ENCODE data around the gene KANSL1. TPM values are rescaled to one million over a fixed set of nuclear protein-coding genes. Genes with fewer than 3 reads are reported as not detected.

The KANSL1 gene
- total and polyA plus RNA-seq, 2 experiments from 2014 or later, result 49.0 to 206 TPM

DNA sequence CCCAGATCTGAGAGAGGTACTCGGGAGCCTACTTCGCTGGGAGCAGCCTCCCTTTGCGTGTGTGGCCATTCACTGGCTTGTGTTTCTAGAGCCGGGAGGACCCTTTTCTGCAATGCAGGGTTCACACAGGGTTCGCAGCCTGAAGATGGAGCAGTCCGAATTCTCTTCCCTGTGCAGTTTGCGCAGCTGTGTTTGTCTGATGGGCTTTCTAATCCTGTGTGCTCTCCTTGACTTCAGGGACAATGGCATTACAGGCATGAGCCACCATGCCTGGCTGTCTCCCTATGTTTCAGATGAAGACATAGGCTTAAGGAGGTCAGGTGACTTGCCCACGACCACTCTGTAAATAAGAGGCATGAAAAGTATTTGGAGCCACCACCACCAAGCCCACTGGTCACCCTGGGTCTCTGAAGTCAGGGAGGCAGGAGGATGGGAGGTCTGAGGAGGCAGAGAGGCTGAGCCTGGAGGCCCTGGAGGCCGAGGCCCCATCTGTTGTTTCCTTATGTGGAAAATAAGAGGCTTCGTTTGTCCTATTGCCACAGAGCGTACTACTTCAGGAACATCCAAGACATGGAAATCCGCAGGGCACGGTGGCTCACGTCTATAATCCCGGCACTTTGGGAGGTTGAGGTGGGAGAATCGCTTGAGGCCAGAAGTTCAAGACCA is 199.1 kb downstream of the KANSL1 start (continued):
- TF ChIP-seq, protein P1, sequence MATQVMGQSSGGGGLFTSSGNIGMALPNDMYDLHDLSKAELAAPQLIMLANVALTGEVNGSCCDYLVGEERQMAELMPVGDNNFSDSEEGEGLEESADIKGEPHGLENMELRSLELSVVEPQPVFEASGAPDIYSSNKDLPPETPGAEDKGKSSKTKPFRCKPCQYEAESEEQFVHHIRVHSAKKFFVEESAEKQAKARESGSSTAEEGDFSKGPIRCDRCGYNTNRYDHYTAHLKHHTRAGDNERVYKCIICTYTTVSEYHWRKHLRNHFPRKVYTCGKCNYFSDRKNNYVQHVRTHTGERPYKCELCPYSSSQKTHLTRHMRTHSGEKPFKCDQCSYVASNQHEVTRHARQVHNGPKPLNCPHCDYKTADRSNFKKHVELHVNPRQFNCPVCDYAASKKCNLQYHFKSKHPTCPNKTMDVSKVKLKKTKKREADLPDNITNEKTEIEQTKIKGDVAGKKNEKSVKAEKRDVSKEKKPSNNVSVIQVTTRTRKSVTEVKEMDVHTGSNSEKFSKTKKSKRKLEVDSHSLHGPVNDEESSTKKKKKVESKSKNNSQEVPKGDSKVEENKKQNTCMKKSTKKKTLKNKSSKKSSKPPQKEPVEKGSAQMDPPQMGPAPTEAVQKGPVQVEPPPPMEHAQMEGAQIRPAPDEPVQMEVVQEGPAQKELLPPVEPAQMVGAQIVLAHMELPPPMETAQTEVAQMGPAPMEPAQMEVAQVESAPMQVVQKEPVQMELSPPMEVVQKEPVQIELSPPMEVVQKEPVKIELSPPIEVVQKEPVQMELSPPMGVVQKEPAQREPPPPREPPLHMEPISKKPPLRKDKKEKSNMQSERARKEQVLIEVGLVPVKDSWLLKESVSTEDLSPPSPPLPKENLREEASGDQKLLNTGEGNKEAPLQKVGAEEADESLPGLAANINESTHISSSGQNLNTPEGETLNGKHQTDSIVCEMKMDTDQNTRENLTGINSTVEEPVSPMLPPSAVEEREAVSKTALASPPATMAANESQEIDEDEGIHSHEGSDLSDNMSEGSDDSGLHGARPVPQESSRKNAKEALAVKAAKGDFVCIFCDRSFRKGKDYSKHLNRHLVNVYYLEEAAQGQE (IDR thresholded peaks at IDR 0.05; ENCODE audit: unreplicated experiment), result no peak

DNA sequence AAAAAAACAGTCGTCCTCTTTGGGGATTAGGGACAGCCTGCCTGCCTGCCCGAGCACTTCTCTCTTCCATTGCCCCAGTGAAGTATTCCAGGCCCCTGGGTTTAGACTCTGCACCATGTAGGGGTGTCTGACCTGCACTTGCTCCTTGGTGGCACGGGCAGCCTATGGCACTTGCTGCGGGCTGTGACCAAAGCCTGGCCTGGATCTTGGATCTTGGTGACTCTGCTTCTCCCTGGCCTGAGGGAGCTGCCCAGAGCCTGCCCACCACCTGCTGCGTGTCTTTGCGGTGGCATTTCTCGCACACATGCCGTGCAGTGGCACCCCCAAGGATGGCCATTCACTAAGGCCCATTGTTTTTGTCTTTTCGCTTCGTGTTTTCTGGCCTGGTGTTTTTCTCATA is 200.3 kb downstream of the KANSL1 start:
- no peak overlapping the region for H3K4me2 ChIP-seq
- Mint-ChIP-seq H3K36me3 (ENCODE audit: low read depth) (no peaks in the 10 kb centered on the region), H3K27me3 (ENCODE audit: insufficient read depth, low read depth, poor library complexity) (peaks cover 11% of the 10 kb centered on the region), H3K4me1 (peaks cover 5% of the 10 kb centered on the region), H3K4me3 (no peak overlapping the region), H3K27ac (no peak overlapping the region), H3K9me3 (no peaks in the 10 kb centered on the region; the same call in 2 of the 3 replicates)
- DNase-seq (ENCODE audit: low spot score) (peak; percentile 43), ATAC-seq (peak; percentile 83)
- no peaks in the 10 kb centered on the region for H4K20me1 ChIP-seq (replicated peaks; ENCODE audit: insufficient read depth)
- no peaks in the 10 kb centered on the region for H3K36me3 ChIP-seq (ENCODE audit: insufficient read depth)
- H3K9me2 ChIP-seq (ENCODE audit: insufficient read depth), result no peaks in the 10 kb centered on the region
- H3K4me1 ChIP-seq (ENCODE audit: insufficient read depth), result no peaks in the 10 kb centered on the region; the same call in 1 of the 2 replicates
- no peaks in the 10 kb centered on the region for H3F3A ChIP-seq (replicated peaks; ENCODE audit: low read depth)
- H3K4me3 ChIP-seq, result no peak overlapping the region
- no peaks in the 10 kb centered on the region for H3K79me2 ChIP-seq (replicated peaks; ENCODE audit: insufficient read depth)
- H2AFZ ChIP-seq, result no peak overlapping the region
- H3K27ac ChIP-seq (ENCODE audit: low read depth), result no peak overlapping the region
- TF ChIP-seq ZNF331 (CRISPR knock-in tag; IDR thresholded peaks at IDR 0.05; ENCODE audit: low read depth), result no peak
- TF ChIP-seq, protein P1 (IDR thresholded peaks at IDR 0.05; ENCODE audit: unreplicated experiment), result no peak
- no peaks in the 10 kb centered on the region for H3K27me3 ChIP-seq (ENCODE audit: insufficient read depth)

- ATAC-seq (no peak), DNase-seq (ENCODE audit: low spot score) (no peak)
- no peaks in the 10 kb centered on the region for H3K27me3 ChIP-seq (ENCODE audit: insufficient read depth)
- H3K36me3 ChIP-seq (ENCODE audit: insufficient read depth), result no peaks in the 10 kb centered on the region
- H2AFZ ChIP-seq, result no peak overlapping the region
- no peak overlapping the region for H3K4me3 ChIP-seq
- no peaks in the 10 kb centered on the region for H3K9me2 ChIP-seq (ENCODE audit: insufficient read depth)
- no peaks in the 10 kb centered on the region for H3K79me2 ChIP-seq (replicated peaks; ENCODE audit: insufficient read depth)
- no peak overlapping the region for H3K4me2 ChIP-seq
- Mint-ChIP-seq H3K27ac (no peak overlapping the region), H3K36me3 (ENCODE audit: low read depth) (no peaks in the 10 kb centered on the region), H3K4me3 (no peak overlapping the region), H3K4me1 (peaks cover 5% of the 10 kb centered on the region), H3K9me3 (no peaks in the 10 kb centered on the region; the same call in 2 of the 3 replicates), H3K27me3 (ENCODE audit: insufficient read depth, low read depth, poor library complexity) (peaks cover 9% of the 10 kb centered on the region)
- H3K4me1 ChIP-seq (ENCODE audit: insufficient read depth), result no peaks in the 10 kb centered on the region; the same call in 1 of the 2 replicates
- no peaks in the 10 kb centered on the region for H3F3A ChIP-seq (replicated peaks; ENCODE audit: low read depth)
- TF ChIP-seq, protein P2, sequence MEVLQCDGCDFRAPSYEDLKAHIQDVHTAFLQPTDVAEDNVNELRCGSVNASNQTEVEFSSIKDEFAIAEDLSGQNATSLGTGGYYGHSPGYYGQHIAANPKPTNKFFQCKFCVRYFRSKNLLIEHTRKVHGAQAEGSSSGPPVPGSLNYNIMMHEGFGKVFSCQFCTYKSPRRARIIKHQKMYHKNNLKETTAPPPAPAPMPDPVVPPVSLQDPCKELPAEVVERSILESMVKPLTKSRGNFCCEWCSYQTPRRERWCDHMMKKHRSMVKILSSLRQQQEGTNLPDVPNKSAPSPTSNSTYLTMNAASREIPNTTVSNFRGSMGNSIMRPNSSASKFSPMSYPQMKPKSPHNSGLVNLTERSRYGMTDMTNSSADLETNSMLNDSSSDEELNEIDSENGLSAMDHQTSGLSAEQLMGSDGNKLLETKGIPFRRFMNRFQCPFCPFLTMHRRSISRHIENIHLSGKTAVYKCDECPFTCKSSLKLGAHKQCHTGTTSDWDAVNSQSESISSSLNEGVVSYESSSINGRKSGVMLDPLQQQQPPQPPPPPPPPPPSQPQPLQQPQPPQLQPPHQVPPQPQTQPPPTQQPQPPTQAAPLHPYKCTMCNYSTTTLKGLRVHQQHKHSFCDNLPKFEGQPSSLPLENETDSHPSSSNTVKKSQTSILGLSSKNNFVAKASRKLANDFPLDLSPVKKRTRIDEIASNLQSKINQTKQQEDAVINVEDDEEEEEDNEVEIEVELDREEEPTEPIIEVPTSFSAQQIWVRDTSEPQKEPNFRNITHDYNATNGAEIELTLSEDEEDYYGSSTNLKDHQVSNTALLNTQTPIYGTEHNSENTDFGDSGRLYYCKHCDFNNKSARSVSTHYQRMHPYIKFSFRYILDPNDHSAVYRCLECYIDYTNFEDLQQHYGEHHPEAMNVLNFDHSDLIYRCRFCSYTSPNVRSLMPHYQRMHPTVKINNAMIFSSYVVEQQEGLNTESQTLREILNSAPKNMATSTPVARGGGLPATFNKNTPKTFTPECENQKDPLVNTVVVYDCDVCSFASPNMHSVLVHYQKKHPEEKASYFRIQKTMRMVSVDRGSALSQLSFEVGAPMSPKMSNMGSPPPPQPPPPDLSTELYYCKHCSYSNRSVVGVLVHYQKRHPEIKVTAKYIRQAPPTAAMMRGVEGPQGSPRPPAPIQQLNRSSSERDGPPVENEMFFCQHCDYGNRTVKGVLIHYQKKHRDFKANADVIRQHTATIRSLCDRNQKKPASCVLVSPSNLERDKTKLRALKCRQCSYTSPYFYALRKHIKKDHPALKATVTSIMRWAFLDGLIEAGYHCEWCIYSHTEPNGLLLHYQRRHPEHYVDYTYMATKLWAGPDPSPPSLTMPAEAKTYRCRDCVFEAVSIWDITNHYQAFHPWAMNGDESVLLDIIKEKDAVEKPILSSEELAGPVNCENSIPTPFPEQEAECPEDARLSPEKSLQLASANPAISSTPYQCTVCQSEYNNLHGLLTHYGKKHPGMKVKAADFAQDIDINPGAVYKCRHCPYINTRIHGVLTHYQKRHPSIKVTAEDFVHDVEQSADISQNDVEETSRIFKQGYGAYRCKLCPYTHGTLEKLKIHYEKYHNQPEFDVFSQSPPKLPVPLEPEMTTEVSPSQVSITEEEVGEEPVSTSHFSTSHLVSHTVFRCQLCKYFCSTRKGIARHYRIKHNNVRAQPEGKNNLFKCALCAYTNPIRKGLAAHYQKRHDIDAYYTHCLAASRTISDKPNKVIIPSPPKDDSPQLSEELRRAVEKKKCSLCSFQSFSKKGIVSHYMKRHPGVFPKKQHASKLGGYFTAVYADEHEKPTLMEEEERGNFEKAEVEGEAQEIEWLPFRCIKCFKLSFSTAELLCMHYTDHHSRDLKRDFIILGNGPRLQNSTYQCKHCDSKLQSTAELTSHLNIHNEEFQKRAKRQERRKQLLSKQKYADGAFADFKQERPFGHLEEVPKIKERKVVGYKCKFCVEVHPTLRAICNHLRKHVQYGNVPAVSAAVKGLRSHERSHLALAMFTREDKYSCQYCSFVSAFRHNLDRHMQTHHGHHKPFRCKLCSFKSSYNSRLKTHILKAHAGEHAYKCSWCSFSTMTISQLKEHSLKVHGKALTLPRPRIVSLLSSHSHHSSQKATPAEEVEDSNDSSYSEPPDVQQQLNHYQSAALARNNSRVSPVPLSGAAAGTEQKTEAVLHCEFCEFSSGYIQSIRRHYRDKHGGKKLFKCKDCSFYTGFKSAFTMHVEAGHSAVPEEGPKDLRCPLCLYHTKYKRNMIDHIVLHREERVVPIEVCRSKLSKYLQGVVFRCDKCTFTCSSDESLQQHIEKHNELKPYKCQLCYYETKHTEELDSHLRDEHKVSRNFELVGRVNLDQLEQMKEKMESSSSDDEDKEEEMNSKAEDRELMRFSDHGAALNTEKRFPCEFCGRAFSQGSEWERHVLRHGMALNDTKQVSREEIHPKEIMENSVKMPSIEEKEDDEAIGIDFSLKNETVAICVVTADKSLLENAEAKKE (CRISPR knock-in tag; IDR thresholded peaks at IDR 0.05), result no peak
- H4K20me1 ChIP-seq (replicated peaks; ENCODE audit: insufficient read depth), result no peaks in the 10 kb centered on the region
- no peak overlapping the region for H3K27ac ChIP-seq (ENCODE audit: low read depth)
These were observed 201.1 kb downstream of the KANSL1 start for GRCh38 chr17:45992175-45992574.
